HG02763 (cell line): ENCODE data around the gene CASP8AP2.
"Not testable (repeated sequence)": the region's sequence is repeated elsewhere in the genome, so short reads cannot be mapped to it uniquely, and the experiment has no call there.

Experiments used
- ATAC-seq: cut with Tn5 transposase; IDR thresholded peaks from one replicate; pipeline ENCODE4 v1.9.1; 2021; ENCODE audit warnings: mild to moderate bottlenecking, moderate library complexity; ENCODE audit not compliant: unreplicated experiment

The CASP8AP2 gene

DNA sequence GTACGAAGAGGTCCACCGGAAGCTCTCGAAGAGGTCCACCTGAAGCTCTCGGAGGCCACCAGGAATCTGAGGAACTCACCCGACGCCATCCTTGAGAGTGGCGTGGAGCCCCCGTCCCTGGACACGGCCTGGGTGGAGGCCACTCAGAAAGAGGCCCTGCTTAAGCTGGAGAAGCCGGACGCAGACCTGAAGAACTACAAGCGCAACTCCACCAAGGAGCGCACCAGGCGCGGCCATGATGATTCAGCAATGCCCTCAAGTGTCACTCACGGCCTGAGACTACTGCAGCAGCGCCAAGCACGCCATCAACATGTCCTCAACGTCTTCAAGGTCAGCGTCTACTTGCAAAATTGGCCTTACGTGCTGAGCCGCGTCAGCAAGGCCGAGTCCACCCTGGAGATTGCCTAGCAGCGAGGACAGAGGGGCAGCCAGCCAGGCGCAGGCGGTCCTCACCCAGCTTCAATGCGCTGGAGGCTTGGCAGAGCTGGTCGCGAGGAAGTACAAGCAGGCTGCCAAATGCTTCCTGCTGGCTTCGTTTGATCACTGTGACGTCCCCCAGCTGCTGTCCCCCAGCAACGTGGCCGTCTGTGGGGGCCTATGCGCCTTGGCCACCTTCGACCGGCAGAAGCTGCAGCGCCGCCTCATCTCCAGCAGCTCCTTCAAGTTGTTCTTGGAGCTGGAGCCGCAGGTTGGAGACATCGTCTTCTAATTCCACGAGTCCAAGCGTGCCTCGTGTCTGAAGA lies 56.9 kb downstream of the CASP8AP2 start:
- no peak for ATAC-seq

DNA sequence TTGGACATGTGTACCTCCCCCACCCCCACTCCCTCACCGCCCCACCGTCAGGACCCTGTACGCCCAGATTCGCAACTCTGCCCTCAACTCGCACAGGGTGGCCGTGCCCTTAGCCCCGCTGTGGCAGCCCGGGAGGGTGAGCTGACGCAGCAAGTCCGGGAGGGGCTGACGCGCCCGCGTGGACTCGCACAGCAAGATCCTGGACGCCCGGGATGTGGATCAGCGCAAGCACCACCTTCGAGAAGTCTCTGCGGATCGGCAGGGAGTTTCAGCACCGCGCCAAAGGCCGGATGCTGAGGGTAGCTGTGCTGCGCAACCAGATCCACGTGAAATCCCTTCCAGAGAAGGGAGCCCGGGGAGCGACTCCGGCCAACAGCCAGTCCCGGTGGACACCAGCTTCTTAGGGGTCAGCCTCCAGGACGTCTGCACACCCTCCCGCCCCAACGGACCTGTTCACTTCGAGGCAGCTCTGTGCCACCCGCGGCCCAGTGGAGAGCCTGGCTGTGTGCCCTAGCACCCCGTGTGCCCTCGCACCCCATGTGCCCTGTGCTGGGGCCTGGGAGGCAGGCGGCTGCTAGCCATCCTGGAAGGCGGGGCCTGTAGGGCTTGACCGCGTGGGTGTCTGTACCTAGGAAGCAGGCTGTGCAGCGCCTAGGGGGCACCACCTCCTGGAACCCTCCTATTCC lies 57.9 kb downstream of the CASP8AP2 start:
- no peak for ATAC-seq

DNA sequence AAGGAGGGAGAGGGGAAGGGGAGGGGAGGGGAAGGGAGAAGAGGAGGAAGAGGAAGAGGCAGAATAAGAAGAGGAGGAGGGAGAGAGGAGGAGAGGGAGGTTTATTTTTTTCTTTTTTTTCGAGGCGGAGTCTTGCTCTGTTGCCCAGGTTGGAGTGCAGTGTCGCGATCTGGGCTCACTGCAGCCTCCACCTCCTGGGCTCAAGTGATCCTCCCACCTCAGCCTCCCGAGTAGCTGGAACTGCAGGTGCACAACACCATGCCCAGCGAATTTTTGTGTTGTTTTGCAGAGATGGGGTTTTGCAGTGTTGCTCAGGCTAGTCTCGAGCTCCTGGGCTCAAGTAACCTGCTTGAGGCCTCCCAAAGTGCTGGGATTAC lies 58.4 kb downstream of the CASP8AP2 start:
- ATAC-seq: no peak

DNA sequence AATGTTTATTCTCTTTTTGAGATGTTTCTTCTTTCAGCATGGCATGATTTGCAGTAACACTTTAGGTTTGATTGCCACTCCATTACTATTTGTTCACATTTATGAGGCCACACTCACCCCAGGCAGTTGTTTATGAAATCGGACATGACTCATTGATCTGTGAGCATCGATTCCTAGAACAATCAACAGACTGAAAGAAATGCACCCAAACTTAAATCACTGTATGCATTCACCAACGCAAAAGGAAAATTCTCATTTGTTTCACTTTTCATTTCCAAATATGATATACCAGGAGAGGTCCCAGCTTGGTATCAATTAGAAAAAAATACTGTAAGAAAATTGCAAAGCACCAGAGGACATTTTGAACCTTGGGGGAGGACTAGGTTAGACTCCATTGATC lies 59.2 kb downstream of the CASP8AP2 start:
- no peak for ATAC-seq

DNA sequence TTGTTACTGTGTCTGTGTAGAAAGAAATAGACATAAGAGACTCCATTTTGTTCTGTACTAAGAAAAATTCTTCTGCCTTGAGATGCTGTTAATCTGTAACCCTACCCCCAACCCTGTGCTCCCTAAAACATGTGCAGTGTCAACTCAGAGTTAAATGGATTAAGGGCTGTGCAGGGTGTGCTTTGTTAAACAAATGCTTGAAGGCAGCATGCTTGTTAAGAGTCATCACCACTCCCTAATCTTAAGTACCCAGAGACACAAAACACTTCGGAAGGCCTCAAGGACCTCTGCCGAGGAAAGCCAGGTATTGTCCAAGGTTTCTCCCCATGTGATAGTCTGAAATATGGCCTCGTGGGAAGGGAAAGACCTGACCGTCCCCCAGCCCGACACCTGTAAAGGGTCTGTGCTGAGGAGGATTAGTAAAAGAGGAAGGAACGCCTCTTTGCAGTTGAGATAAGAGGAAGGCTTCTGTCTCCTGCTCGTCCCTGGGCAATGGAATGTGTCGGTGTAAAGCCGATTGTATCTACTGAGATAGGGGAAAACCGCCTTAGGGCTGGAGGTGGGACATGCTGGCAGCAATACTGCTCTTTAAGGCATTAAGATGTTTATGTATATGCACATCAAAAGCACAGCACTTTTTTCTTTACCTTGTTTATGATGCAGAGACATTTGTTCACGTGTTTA lies 61.3 kb downstream of the CASP8AP2 start:
- not testable (repeated sequence) for ATAC-seq

DNA sequence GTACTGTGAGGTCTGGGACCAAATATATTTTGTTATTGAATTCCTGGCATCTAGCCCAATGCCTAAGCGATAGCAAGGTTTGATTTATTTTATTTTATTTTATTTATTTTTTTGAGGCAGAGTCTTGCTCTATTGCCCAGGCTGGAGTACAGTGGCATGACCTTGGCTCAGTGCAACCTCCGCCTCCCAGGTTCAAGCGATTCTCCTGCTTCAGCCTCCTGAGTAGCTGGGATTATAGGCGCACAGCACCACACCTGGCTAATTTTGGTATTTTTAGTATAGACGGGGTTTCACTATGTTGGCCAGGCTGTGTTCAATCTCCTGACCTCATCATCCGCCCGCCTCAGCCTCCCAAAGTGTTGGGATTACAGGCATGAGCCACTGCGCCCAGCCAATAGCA lies 62.9 kb downstream of the CASP8AP2 start:
- ATAC-seq: not testable (repeated sequence)

DNA sequence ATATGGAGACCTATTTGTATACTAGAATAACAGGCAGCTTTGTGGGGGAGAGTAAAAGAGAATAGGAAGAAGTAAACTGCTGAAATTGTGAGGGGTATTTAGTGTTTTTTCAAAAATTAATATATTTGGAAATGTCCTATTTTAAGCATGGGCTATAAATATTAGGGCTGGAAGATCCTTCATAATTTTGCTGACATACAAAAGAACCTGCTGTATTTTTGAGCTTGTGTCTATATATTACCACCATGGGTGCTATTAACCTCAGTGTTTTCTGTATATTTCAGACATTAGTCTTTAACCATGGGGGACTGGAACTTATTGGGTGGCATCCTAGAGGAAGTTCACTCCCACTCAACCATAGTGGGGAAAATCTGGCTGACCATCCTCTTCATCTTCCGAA lies 64.5 kb downstream of the CASP8AP2 start, which contains the start of gene GJA10:
Gene GJA10 (plus strand): TSS at position 301 of the 400 bp plus-strand sequence. CDS start 0 bp downstream, at position 301.
- ATAC-seq: no peak

DNA sequence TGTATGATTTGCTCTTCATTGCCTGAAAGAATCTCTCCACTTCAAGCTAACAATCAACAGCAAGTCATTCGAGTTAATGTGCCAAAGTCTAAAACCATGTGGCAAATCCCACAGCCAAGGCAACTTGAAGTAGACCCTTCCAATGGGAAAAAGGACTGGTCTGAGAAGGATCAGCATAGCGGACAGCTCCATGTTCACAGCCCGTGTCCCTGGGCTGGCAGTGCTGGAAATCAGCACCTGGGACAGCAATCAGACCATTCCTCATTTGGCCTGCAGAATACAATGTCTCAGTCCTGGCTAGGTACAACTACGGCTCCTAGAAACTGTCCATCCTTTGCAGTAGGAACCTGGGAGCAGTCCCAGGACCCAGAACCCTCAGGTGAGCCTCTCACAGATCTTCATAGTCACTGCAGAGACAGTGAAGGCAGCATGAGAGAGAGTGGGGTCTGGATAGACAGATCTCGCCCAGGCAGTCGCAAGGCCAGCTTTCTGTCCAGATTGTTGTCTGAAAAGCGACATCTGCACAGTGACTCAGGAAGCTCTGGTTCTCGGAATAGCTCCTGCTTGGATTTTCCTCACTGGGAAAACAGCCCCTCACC lies 65.7 kb downstream of the CASP8AP2 start:
- ATAC-seq: no peak

DNA sequence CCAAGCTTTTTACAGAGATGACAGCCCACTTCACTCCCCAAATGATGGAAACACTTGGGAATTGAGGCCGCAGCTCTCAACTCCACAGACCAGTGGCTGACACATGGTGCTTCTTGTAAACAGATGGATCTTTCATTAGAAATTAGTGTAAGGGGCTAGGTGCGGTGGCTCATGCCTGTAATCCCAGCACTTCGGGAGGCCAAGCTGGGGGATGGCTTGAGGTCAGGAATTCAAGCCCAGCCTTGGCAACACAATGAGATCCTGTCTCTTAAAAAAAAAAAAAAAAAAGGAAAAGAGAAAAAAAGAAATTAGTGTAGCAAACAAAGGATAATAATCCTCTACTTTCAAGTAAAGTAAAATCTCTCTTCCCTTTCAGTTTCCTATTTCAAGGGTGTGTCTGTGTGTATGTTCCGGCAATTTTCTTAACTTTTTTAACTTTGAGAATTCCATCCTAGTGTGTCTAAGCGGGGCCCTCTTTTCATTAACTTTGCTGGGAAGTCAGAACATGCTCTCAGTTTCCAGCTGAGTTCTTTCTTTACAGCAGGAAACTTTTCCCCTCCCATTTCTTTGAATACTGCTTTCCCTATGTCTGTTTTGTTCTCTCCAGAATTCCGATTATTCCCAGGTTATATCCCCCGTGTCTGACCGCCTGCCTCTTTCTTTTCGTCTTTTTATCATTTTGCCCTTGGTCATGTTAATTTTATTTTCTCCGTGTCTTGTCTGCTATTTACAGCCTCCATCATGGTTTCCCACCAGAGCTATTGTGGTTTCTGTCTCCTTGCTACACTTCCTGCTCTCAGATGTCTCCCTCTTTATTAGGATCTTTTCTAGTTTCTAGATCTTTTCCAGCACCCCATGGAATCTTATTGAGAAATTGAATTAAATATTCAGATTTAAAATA lies 80.6 kb downstream of the CASP8AP2 start:
- ATAC-seq: not testable (repeated sequence)

DNA sequence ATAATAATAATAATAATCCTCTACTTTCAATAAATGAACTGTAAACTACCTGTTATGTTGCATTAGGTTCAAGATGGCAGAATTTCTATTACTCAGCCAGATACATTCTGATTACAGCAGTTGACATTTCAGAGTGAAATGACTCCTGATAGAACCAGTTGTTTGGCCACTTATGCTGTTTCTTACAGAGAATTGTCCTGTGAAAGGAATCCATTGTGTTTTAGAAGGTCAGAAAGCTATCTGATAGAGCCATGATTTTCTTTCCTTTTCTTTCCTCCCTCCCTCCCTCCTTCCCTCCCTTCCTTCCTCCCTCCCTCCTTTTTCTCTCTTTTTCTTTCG lies 81.2 kb downstream of the CASP8AP2 start:
- no peak for ATAC-seq

DNA sequence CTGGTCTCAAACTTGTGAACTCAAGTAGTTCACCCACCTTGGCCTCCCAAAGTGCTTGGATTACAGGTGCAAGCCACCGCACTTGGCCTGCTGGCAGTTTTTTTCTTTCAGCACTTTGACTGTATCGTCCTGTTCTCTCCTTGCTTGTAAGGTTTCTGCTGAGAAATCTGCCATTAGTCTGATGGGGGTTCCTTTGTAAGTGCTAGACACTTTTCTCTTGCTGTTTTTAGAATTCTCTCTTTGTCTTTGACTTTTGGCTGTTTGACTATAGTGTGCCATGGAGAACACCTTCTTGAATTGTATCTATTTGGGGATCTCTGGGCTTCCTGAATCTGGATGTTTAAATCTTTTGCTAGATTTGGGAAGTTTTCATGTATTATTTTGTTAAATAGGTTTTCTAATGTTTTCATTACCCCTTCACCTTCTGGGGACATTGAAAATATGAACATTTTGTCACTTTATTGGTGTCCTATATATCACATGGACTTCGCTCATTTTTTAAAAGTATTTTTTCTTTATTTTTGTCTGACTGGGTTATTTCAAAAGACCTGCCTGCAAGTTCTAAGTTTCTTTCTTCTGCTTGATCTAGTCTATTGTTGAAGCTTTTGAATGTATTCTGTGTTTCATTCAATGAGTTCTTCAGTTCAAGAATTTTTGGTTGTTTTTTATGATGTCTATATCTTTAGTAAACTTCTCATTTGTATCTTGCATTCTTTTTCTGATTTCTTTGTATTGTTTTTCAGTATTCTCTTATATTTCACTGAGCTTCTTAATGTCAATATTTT lies 86.6 kb downstream of the CASP8AP2 start:
- ATAC-seq: no peak

DNA sequence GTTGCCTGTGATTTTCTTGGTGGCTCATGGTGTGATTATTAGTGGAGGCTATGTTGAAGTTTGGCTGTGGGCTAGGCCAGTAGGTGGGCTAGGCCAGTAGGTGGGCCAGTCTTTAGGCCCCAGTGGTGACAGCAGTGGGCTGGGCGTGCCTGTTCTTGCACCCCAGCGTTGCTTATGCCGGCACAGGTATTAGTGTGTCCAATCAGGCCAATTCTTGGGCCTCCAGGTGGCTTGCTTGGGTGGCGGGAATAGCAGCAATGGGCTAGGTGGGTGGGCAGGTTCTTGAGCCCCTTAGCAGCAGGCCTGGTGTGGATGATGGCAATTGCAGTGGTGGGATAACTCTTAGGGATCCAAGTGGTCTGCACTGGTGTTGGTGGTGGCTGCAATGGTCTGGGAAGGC lies 87.5 kb downstream of the CASP8AP2 start:
- ATAC-seq: no peak

DNA sequence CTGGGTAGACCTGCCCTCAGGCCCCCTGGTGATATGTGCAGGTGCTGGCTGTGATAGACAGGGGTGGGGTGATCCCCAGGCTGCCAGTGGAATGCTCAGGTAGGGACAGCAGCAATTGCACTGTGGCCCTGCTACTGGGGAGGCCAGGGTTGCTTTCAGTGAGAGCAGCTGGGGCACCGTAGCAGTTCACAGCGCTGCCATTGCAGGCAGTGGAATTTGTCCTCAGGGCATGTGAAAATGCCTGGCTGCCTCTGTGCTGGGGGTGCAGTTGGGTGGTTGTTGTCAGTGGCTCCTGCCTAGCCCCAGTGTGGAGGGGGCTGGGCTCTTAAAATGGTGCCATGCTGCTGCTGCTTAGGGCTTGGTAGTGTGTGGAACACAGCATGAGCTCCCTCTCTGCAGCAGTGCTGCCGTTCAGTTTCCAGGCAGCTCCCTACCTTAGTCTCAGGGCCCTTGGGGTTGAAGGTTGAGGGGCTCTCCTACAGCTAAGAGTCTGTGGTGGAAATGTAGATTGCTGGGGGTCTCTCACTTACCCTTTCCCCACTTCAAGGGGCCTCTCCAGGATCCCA lies 88.2 kb downstream of the CASP8AP2 start:
- no peak for ATAC-seq
